Bronchial epithelial cell (primary cell): ENCODE measurements around the gene TAT. TPM values are rescaled to one million over a fixed set of nuclear protein-coding genes. Genes with fewer than 3 reads are reported as not detected.

Source experiments
- DNase-seq: peaks from one replicate; pipeline ENCODE4 v3.0.0-alpha.2; 2010; ENCODE audit warnings: low read depth
- FAIRE-seq: peaks from 2 replicates; lab custom pipeline; 2011; peaks lifted over from hg19 to GRCh38; lab: Jason Lieb, UNC
- H3K27me3 ChIP-seq: 2 replicates; pipeline ENCODE4 v1.5.1; 2011; ENCODE audit warnings: low read length; ENCODE audit not compliant: control insufficient read depth, insufficient read depth
- H3K36me3 ChIP-seq: 2 replicates; pipeline ENCODE4 v1.5.1; 2011; ENCODE audit warnings: low read length; ENCODE audit not compliant: control insufficient read depth, insufficient read depth
- H3K4me3 ChIP-seq: 2 replicates; pipeline ENCODE4 v1.5.1; 2011; ENCODE audit warnings: mild to moderate bottlenecking, low read depth, low read length, control low read depth
- CTCF ChIP-seq: IDR thresholded peaks from 2 replicates; pipeline ENCODE4 v1.5.1; 2011; ENCODE audit warnings: mild to moderate bottlenecking, moderate library complexity, low read length, control low read depth, inconsistent platforms; ENCODE audit not compliant: insufficient read depth, severe bottlenecking
- total RNA-seq: library from RNA; depleted of rRNA; stranded (reverse); fragments of >200 nt; gene quantifications from 2 replicates; pipeline ENCODE4 v1.2.1, GENCODE V29; 2014

The TAT gene
- total RNA-seq, 1 donor from 2014 or later, result not detected

- Histone ChIP-seq H3K4me3 (no peak overlapping the region), H3K27me3 (no peaks in the 10 kb centered on the region), H3K36me3 (no peaks in the 10 kb centered on the region)
- no peak for FAIRE-seq
- no peak for TF ChIP-seq CTCF
- no peak for DNase-seq
Measured at GRCh38 chr16:71536752-71537499, 40.0 kb downstream of the TAT start.

DNA sequence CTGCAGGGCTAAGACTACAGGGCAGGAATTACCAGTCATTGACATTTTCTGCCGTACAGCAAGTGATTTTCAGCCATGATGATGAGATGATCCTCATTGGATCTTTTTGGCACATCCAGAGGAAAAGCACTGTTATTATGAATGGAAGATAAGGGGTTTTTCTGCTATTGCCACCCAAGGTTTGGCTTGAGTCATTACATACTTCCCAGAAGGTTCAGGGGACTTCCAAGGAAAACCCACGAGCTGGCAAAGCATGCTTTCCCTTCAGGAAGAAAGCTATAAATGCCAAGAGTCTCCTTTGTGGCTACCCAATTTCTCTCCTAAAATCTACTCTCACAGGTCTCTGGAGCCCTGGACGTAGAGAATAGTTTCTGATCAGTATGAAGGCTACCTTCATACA lies 44.5 kb downstream of the TAT start:
- no peaks in the 10 kb centered on the region for H3K27me3 ChIP-seq
- no peak overlapping the region for H3K4me3 ChIP-seq
- FAIRE-seq, result no peak
- TF ChIP-seq CTCF, result no peak
- DNase-seq, result no peak
- H3K36me3 ChIP-seq, result no peaks in the 10 kb centered on the region

DNA sequence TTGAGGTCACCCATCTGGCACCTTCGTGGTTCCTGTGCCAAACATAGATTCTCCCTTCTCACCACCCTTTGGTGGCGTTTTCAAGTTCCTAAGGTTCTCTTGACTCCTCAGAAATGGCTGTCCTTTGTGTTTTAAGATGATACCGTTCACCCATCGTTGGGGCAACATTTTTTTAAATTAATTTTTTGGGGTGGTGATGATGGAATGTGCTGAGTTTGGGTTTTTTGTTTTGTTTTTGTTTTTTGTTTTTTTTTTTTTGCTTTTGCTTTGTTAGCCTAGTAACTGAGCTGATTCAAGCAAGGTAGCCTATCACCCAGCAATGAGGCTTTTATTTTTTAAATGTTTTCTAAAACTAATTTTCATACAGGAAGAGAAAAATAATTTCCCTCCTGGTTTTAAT lies 48.0 kb downstream of the TAT start:
- H3K36me3 ChIP-seq, result no peaks in the 10 kb centered on the region
- H3K27me3 ChIP-seq, result no peaks in the 10 kb centered on the region
- DNase-seq (no peak), FAIRE-seq (no peak)
- no peak for TF ChIP-seq CTCF
- H3K4me3 ChIP-seq, result no peak overlapping the region

DNA sequence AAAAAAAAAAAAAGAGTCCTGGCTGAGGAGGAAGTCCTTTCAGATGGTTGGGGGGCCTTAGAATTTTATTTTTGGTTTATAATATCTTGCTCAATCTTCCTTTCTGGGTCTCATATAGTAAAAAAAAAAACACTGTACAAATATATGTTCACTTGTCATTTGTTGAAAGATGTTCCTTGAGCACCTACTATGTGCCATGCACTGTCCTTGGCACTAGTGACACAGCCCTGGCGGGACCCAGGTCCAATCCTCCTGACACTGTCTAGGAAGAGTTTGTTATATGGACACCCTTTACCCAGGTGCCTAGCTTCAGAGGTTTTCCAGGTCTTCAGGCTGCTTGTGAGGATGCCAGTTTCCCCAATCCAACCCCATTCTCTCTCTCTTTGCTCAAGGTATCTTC lies 48.6 kb downstream of the TAT start:
- H3K36me3 ChIP-seq, result no peaks in the 10 kb centered on the region
- no peak for FAIRE-seq
- no peak for DNase-seq
- H3K27me3 ChIP-seq, result no peaks in the 10 kb centered on the region
- TF ChIP-seq CTCF, result no peak
- no peak overlapping the region for H3K4me3 ChIP-seq

DNA sequence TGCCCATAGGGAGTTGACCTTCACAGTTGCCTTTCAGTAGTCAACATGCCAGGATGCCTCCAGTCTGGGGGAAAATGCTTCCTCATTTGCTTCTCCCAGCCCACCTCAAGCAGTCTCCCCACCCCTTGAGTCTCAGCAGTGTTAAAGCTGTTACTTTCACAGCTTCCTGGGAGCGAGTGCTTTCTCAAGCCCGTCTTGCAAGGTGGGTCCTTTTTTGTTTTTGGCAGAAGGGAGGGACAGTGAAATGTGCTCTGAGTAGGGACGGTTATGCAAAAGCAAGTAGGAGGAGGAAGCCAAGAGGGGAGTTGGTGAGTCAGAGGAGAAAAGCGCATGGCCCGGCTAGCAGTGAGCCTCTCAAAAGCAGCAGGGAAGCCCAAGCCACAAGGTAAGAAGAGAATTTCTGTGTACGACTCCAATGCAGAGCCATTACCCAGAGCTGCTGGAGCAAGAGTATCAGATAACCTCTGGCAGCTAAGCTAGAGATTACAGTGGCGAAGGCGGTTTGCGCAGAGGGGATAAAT lies 50.7 kb downstream of the TAT start, which contains the start of gene CHST4:
TSS of gene CHST4 (plus strand) at position 316 of the 521 bp plus-strand sequence. CDS start 10,252 bp downstream, outside the sequence.
- DNase-seq, result peak; percentile 71

More for the DNA sequence above, 50.7 kb downstream of the TAT start, which contains the start of gene CHST4:
- FAIRE-seq, result no peak
- Histone ChIP-seq H3K36me3 (no peaks in the 10 kb centered on the region), H3K4me3 (no peak within 1 kb of the TSS), H3K27me3 (no peaks in the 10 kb centered on the region)
- no peak for TF ChIP-seq CTCF
